Measurements from ENCODE around the gene MEIS2.

DNA sequence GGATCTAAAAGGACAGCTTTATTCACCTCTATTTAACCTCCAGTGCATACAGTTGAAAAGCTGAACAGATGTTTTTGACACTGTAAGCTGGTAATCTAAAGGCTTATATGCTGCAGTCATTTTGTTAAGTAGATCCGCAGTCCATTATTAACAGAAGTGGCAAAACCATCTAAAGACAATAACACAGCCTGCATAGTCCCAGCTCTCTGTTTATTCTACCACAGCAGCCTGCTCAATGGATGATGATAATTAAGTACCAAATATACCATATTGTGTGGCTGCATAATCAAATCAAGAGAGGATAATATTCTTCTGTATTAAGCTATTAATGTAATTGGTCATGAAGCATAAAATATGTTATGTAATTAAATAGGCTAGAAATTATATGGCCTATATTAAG lies 207.1 kb downstream of the MEIS2 start:
- TF ChIP-seq, protein P1, sequence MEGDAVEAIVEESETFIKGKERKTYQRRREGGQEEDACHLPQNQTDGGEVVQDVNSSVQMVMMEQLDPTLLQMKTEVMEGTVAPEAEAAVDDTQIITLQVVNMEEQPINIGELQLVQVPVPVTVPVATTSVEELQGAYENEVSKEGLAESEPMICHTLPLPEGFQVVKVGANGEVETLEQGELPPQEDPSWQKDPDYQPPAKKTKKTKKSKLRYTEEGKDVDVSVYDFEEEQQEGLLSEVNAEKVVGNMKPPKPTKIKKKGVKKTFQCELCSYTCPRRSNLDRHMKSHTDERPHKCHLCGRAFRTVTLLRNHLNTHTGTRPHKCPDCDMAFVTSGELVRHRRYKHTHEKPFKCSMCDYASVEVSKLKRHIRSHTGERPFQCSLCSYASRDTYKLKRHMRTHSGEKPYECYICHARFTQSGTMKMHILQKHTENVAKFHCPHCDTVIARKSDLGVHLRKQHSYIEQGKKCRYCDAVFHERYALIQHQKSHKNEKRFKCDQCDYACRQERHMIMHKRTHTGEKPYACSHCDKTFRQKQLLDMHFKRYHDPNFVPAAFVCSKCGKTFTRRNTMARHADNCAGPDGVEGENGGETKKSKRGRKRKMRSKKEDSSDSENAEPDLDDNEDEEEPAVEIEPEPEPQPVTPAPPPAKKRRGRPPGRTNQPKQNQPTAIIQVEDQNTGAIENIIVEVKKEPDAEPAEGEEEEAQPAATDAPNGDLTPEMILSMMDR (IDR thresholded peaks at IDR 0.05; ENCODE audit: low read length) = no peak
- no peak for TF ChIP-seq EZH2 (IDR thresholded peaks at IDR 0.05; ENCODE audit: borderline replicate concordance, low read length)

Measured in OCI-LY1 (cell line).